GM23338 (cell line): Measurements from ENCODE around the gene GPR87. TPM values are rescaled to one million over a fixed set of nuclear protein-coding genes. Genes with fewer than 3 reads are reported as not detected.

Experiments used
- ATAC-seq: fragments of 200-7000 bp; cut with Tn5 transposase; 3 replicates; pipeline ENCODE4 v1.9.1; 2020
- DNase-seq: peaks from one replicate; pipeline ENCODE4 v3.0.0-alpha.2; 2015; ENCODE audit warnings: low spot score
- H2AFZ ChIP-seq: fragments of 200-600 bp; sonication (generic); 2 replicates; pipeline ENCODE4 v1.8.0; 2016; ENCODE audit warnings: antibody characterized with exemption, mild to moderate bottlenecking, moderate library complexity
- H3F3A ChIP-seq: fragments of 200-600 bp; sonication (generic); replicated peaks from 2 replicates; pipeline ENCODE4 v1.8.0; 2017; ENCODE audit warnings: antibody characterized with exemption, mixed run types, low read depth
- H3K27ac ChIP-seq: fragments of 200-600 bp; sonication (generic); 2 replicates; pipeline ENCODE4 v1.6.1; 2016; ENCODE audit warnings: low read depth
- H3K27me3 ChIP-seq: fragments of 200-600 bp; sonication (generic); 2 replicates; pipeline ENCODE4 v1.8.0; 2016; ENCODE audit warnings: mild to moderate bottlenecking, mixed run types, moderate library complexity; ENCODE audit not compliant: insufficient read depth
- H3K36me3 ChIP-seq: fragments of 200-600 bp; sonication (generic); 2 replicates; pipeline ENCODE4 v1.8.0; 2016; ENCODE audit warnings: mild to moderate bottlenecking; ENCODE audit not compliant: insufficient read depth
- H3K4me1 ChIP-seq: fragments of 200-600 bp; sonication (generic); 2 replicates; pipeline ENCODE4 v1.8.0; 2016; ENCODE audit warnings: mild to moderate bottlenecking, moderate library complexity; ENCODE audit not compliant: insufficient read depth
- H3K4me2 ChIP-seq: fragments of 200-600 bp; sonication (generic); 2 replicates; pipeline ENCODE4 v1.7.1; 2017; ENCODE audit warnings: mixed run types
- H3K4me3 ChIP-seq: fragments of 200-600 bp; sonication (generic); 2 replicates; pipeline ENCODE4 v1.6.1; 2016; ENCODE audit warnings: mixed run types
- H3K79me2 ChIP-seq: fragments of 200-600 bp; sonication (generic); replicated peaks from 2 replicates; pipeline ENCODE4 v1.8.0; 2017; ENCODE audit warnings: mild to moderate bottlenecking; ENCODE audit not compliant: insufficient read depth
- H3K9me2 ChIP-seq: fragments of 200-600 bp; sonication (generic); 2 replicates; pipeline ENCODE4 v1.8.0; 2017; ENCODE audit not compliant: insufficient read depth
- H4K20me1 ChIP-seq: fragments of 200-600 bp; sonication (generic); replicated peaks from 2 replicates; pipeline ENCODE4 v1.8.0; 2017; ENCODE audit warnings: mild to moderate bottlenecking; ENCODE audit not compliant: insufficient read depth
- H3K27ac Mint-ChIP-seq: 2 replicates; pipeline ENCODE4 v1.8.0; 2020; ENCODE audit warnings: inconsistent platforms, mild to moderate bottlenecking, moderate library complexity, mixed read lengths
- H3K27me3 Mint-ChIP-seq: 3 replicates; pipeline ENCODE4 v1.8.0; 2022; ENCODE audit warnings: low read depth, mild to moderate bottlenecking, moderate library complexity, mixed read lengths, inconsistent platforms; ENCODE audit not compliant: insufficient read depth, poor library complexity
- H3K36me3 Mint-ChIP-seq: 3 replicates; pipeline ENCODE4 v1.8.0; 2021; ENCODE audit warnings: low read depth, mild to moderate bottlenecking, inconsistent platforms, moderate library complexity, mixed read lengths
- H3K4me1 Mint-ChIP-seq: 3 replicates; pipeline ENCODE4 v1.8.0; 2020; ENCODE audit warnings: mild to moderate bottlenecking, inconsistent platforms, mixed read lengths
- H3K4me3 Mint-ChIP-seq: 3 replicates; pipeline ENCODE4 v1.8.0; 2021; ENCODE audit warnings: moderate library complexity, mild to moderate bottlenecking, inconsistent platforms, mixed read lengths
- H3K9me3 Mint-ChIP-seq: 3 replicates; pipeline ENCODE4 v1.8.0; 2020; ENCODE audit warnings: moderate library complexity, mild to moderate bottlenecking, inconsistent platforms, mixed read lengths
- CREB1 ChIP-seq: fragments of 250-450 bp; sonication (Bioruptor Pico); IDR thresholded peaks from 2 replicates; pipeline ENCODE4 v1.5.0; 2020; ENCODE audit warnings: low read depth, mild to moderate bottlenecking, moderate library complexity
- EZH2 ChIP-seq: fragments of 200-600 bp; sonication (generic); IDR thresholded peaks from one replicate; pipeline ENCODE4 v1.8.0; 2017; ENCODE audit warnings: antibody characterized with exemption, mild to moderate bottlenecking, low read depth; ENCODE audit not compliant: unreplicated experiment
- EZH2phosphoT487 ChIP-seq: fragments of 200-600 bp; sonication (generic); IDR thresholded peaks from one replicate; pipeline ENCODE4 v1.8.1; 2018; ENCODE audit warnings: antibody characterized with exemption; ENCODE audit not compliant: unreplicated experiment
- JUNB ChIP-seq: IDR thresholded peaks from one replicate; pipeline ENCODE4 v1.6.1; 2016; ENCODE audit warnings: antibody characterized with exemption; ENCODE audit not compliant: unreplicated experiment
- REST ChIP-seq: IDR thresholded peaks from one replicate; pipeline ENCODE4 v1.6.1; 2018; ENCODE audit warnings: antibody characterized with exemption; ENCODE audit not compliant: unreplicated experiment
- STAT1 ChIP-seq: IDR thresholded peaks from one replicate; pipeline ENCODE4 v1.6.1; 2016; ENCODE audit warnings: antibody characterized with exemption; ENCODE audit not compliant: unreplicated experiment
- ZNF331 ChIP-seq: fragments of 250-450 bp; sonication (Bioruptor Pico); IDR thresholded peaks from 2 replicates; pipeline ENCODE4 v1.5.0; 2020; ENCODE audit warnings: low read depth, mild to moderate bottlenecking, moderate library complexity
- polyA plus RNA-seq: library from polyadenylated mRNA; unstranded; fragments of >200 nt; fragmentation: Nextera tagmentation; extraction: Ambion mirVana; gene quantifications from 2 replicates; pipeline ENCODE4 v1.2.1, GENCODE V29; 2016
- total RNA-seq: library from RNA; depleted of rRNA; stranded (reverse); fragments of >200 nt; shearing (Covaris generic); gene quantifications from 2 replicates; pipeline ENCODE4 v1.2.3, GENCODE V29; 2014
- TF ChIP-seq, protein P1 (sequence below): fragments of 250-450 bp; sonication (Bioruptor Pico); IDR thresholded peaks from 2 replicates; pipeline ENCODE4 v1.5.0; 2020; ENCODE audit warnings: mild to moderate bottlenecking, moderate library complexity

Gene GPR87
- total and polyA plus RNA-seq, 2 experiments from 2014 or later: 0.21 TPM; not detected in 1

DNA sequence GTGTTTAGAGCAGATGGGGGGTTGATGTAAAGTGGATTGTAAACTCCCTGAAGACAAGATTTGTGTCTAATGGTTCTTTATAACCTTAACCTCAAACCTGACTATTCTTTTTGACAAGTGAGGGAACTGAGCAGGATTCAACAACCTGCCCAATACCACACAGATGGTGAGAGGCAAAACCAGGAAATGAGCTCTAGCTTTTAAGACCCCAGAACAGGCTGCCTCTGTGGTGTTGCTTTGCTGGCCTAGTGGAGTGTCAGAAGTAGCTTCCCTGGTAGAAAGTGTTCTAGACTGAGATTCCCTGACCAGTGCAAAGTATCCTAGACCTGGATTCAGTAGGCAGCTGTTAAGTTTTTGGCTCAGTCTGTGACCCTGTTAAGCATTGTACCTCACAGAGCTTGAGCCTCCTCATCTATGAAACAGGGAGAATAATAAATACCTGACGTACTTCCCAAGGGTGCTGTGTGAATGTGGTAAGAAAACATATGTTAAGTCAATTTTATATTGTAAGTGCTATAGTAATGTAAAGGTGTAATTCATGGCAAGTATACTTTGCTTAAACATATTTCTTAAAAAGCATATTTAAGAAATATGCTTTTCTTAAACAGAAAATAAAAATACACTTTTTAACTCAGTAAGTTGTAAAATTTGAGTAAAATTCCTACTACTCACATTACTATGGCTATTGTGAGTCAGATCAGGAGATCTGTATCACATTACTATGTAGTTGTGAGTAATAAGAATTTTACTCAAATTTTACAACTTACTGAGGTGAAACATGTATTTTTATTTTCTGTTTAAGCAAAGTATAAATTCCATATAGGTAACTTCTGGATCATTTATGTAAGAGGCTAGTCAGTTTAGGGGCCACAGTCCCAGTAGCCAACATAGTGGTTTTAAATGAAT is 8.8 kb downstream of the GPR87 start:
- peaks cover 2% of the 10 kb centered on the region for H3K27me3 Mint-ChIP-seq
- ATAC-seq (no peak), DNase-seq (no peak)
- H3K9me2 ChIP-seq: no peaks in the 10 kb centered on the region
- no peak overlapping the region for H3K27ac ChIP-seq
- no peaks in the 10 kb centered on the region for H3F3A ChIP-seq
- H2AFZ ChIP-seq: no peak overlapping the region
- no peak overlapping the region for H3K4me3 ChIP-seq
- no peaks in the 10 kb centered on the region for H3K36me3 Mint-ChIP-seq
- H4K20me1 ChIP-seq: no peaks in the 10 kb centered on the region
- peaks cover 17% of the 10 kb centered on the region for H3K4me1 ChIP-seq
- no peaks in the 10 kb centered on the region for H3K27me3 ChIP-seq
- H3K36me3 ChIP-seq: no peaks in the 10 kb centered on the region
- peak overlapping the region; percentile 39; the same call in 2 of the 3 replicates for H3K4me3 Mint-ChIP-seq
- H3K27ac Mint-ChIP-seq: peak overlapping the region; percentile 63
- peaks cover 66% of the 10 kb centered on the region for H3K4me1 Mint-ChIP-seq
- TF ChIP-seq ZNF331 (CRISPR knock-in tag) (no peak), STAT1 (no peak), REST (no peak)
- H3K4me2 ChIP-seq: peak overlapping the region; percentile 12; the same call in 1 of the 2 replicates
- no peaks in the 10 kb centered on the region for H3K79me2 ChIP-seq
- H3K9me3 Mint-ChIP-seq: no peaks in the 10 kb centered on the region

GRCh38 chr3:151307131-151307530 is 9.5 kb downstream of the GPR87 start:
- no peak overlapping the region for H3K27ac ChIP-seq
- H3K4me1 ChIP-seq: peaks cover 12% of the 10 kb centered on the region
- no peaks in the 10 kb centered on the region for H4K20me1 ChIP-seq
- no peaks in the 10 kb centered on the region for H3K27me3 ChIP-seq
- no peaks in the 10 kb centered on the region for H3K36me3 ChIP-seq
- Mint-ChIP-seq H3K4me1 (peaks cover 60% of the 10 kb centered on the region), H3K27me3 (peaks cover 2% of the 10 kb centered on the region), H3K36me3 (no peaks in the 10 kb centered on the region), H3K27ac (peak overlapping the region; percentile 63), H3K9me3 (no peaks in the 10 kb centered on the region), H3K4me3 (peak overlapping the region; percentile 39)
- no peak overlapping the region for H2AFZ ChIP-seq
- H3K4me2 ChIP-seq: no peak overlapping the region
- H3K9me2 ChIP-seq: no peaks in the 10 kb centered on the region
- no peak overlapping the region for H3K4me3 ChIP-seq
- peak; percentile 23 for DNase-seq
- no peaks in the 10 kb centered on the region for H3K79me2 ChIP-seq
- peak; percentile 6; the same call in 1 of the 3 replicates for ATAC-seq
- no peaks in the 10 kb centered on the region for H3F3A ChIP-seq
- no peak for TF ChIP-seq JUNB
- TF ChIP-seq CREB1: no peak
- TF ChIP-seq, protein P1, sequence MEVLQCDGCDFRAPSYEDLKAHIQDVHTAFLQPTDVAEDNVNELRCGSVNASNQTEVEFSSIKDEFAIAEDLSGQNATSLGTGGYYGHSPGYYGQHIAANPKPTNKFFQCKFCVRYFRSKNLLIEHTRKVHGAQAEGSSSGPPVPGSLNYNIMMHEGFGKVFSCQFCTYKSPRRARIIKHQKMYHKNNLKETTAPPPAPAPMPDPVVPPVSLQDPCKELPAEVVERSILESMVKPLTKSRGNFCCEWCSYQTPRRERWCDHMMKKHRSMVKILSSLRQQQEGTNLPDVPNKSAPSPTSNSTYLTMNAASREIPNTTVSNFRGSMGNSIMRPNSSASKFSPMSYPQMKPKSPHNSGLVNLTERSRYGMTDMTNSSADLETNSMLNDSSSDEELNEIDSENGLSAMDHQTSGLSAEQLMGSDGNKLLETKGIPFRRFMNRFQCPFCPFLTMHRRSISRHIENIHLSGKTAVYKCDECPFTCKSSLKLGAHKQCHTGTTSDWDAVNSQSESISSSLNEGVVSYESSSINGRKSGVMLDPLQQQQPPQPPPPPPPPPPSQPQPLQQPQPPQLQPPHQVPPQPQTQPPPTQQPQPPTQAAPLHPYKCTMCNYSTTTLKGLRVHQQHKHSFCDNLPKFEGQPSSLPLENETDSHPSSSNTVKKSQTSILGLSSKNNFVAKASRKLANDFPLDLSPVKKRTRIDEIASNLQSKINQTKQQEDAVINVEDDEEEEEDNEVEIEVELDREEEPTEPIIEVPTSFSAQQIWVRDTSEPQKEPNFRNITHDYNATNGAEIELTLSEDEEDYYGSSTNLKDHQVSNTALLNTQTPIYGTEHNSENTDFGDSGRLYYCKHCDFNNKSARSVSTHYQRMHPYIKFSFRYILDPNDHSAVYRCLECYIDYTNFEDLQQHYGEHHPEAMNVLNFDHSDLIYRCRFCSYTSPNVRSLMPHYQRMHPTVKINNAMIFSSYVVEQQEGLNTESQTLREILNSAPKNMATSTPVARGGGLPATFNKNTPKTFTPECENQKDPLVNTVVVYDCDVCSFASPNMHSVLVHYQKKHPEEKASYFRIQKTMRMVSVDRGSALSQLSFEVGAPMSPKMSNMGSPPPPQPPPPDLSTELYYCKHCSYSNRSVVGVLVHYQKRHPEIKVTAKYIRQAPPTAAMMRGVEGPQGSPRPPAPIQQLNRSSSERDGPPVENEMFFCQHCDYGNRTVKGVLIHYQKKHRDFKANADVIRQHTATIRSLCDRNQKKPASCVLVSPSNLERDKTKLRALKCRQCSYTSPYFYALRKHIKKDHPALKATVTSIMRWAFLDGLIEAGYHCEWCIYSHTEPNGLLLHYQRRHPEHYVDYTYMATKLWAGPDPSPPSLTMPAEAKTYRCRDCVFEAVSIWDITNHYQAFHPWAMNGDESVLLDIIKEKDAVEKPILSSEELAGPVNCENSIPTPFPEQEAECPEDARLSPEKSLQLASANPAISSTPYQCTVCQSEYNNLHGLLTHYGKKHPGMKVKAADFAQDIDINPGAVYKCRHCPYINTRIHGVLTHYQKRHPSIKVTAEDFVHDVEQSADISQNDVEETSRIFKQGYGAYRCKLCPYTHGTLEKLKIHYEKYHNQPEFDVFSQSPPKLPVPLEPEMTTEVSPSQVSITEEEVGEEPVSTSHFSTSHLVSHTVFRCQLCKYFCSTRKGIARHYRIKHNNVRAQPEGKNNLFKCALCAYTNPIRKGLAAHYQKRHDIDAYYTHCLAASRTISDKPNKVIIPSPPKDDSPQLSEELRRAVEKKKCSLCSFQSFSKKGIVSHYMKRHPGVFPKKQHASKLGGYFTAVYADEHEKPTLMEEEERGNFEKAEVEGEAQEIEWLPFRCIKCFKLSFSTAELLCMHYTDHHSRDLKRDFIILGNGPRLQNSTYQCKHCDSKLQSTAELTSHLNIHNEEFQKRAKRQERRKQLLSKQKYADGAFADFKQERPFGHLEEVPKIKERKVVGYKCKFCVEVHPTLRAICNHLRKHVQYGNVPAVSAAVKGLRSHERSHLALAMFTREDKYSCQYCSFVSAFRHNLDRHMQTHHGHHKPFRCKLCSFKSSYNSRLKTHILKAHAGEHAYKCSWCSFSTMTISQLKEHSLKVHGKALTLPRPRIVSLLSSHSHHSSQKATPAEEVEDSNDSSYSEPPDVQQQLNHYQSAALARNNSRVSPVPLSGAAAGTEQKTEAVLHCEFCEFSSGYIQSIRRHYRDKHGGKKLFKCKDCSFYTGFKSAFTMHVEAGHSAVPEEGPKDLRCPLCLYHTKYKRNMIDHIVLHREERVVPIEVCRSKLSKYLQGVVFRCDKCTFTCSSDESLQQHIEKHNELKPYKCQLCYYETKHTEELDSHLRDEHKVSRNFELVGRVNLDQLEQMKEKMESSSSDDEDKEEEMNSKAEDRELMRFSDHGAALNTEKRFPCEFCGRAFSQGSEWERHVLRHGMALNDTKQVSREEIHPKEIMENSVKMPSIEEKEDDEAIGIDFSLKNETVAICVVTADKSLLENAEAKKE (CRISPR knock-in tag): no peak
- TF ChIP-seq STAT1: no peak
- TF ChIP-seq EZH2: no peak
- TF ChIP-seq EZH2phosphoT487: no peak
- no peak for TF ChIP-seq ZNF331 (CRISPR knock-in tag)
